Dermis microvascular lymphatic vessel endothelial cell (primary cell): ENCODE results near the gene TNKS2. TPM values are rescaled to one million over a fixed set of nuclear protein-coding genes. Genes with fewer than 3 reads are reported as not detected.
"Not testable (repeated sequence)": the region's sequence is repeated elsewhere in the genome, so short reads cannot be mapped to it uniquely, and the experiment has no call there.

Experiments
- DNase-seq, 2 donors: peaks; one replicate each; pipeline versions ENCODE4 v3.0.0 to v3.0.0-alpha.2; 2010; ENCODE audit warnings: low read depth in 2 of 2
- total RNA-seq: library from RNA; depleted of rRNA; stranded (reverse); fragments of >200 nt; gene quantifications from 2 replicates; pipeline ENCODE4 v1.2.1, GENCODE V29; 2014

TNKS2 gene
- 42.5 and 56.5 TPM in 2 replicates for total RNA-seq

- DNase-seq, result peak; percentile 85 to 94
Measured at GRCh38 chr10:91797874-91798648, at the start of gene TNKS2. TNKS2 (plus strand) TSS chr10:91798426; CDS start chr10:91798691, 265 bp downstream.

GRCh38 chr10:91749592-91749991 lies 48.6 kb upstream of the TNKS2 start:
- DNase-seq, result not testable (repeated sequence)

- no peak for DNase-seq
Measured at GRCh38 chr10:91756286-91756685, 41.9 kb upstream of the TNKS2 start.

GRCh38 chr10:91758303-91759146 lies 39.7 kb upstream of the TNKS2 start:
- DNase-seq, result peak; percentile 48 to 62

GRCh38 chr10:91759581-91759986 lies 38.6 kb upstream of the TNKS2 start:
- peak in 1 of 2 donors; percentile 7 for DNase-seq

- no peak for DNase-seq
Measured at GRCh38 chr10:91761721-91762120, 36.5 kb upstream of the TNKS2 start.

GRCh38 chr10:91762878-91763277 lies 35.3 kb upstream of the TNKS2 start:
- no peak for DNase-seq

GRCh38 chr10:91766676-91767075 lies 31.6 kb upstream of the TNKS2 start:
- DNase-seq, result no peak

GRCh38 chr10:91768123-91768522 lies 30.1 kb upstream of the TNKS2 start:
- DNase-seq, result no peak

GRCh38 chr10:91771907-91772306 lies 26.3 kb upstream of the TNKS2 start:
- DNase-seq, result no peak

- no peak for DNase-seq
Measured at GRCh38 chr10:91772461-91772860, 25.8 kb upstream of the TNKS2 start.

- DNase-seq, result no peak
Measured at GRCh38 chr10:91772869-91773268, 25.4 kb upstream of the TNKS2 start.

GRCh38 chr10:91774571-91774970 lies 23.7 kb upstream of the TNKS2 start:
- no peak for DNase-seq

- no peak for DNase-seq
Measured at GRCh38 chr10:91775731-91776130, 22.5 kb upstream of the TNKS2 start.

GRCh38 chr10:91776266-91776665 lies 22.0 kb upstream of the TNKS2 start:
- no peak for DNase-seq

GRCh38 chr10:91778485-91778884 lies 19.7 kb upstream of the TNKS2 start:
- no peak for DNase-seq

GRCh38 chr10:91779011-91779605 lies 19.1 kb upstream of the TNKS2 start:
- DNase-seq, result no peak

- no peak for DNase-seq
Measured at GRCh38 chr10:91782539-91782938, 15.7 kb upstream of the TNKS2 start.

- no peak for DNase-seq
Measured at GRCh38 chr10:91785830-91786229, 12.4 kb upstream of the TNKS2 start.

- no peak for DNase-seq
Measured at GRCh38 chr10:91787258-91787657, 11.0 kb upstream of the TNKS2 start.

GRCh38 chr10:91787810-91788209 lies 10.4 kb upstream of the TNKS2 start:
- DNase-seq, result no peak

- DNase-seq, result no peak
Measured at GRCh38 chr10:91788527-91788926, 9.7 kb upstream of the TNKS2 start.
